Muscle of back (tissue), 13 donors: ENCODE measurements around the gene ALLC. TPM values are rescaled to one million over a fixed set of nuclear protein-coding genes. Genes with fewer than 3 reads are reported as not detected.
"Not testable (repeated sequence)": the region's sequence is repeated elsewhere in the genome, so short reads cannot be mapped to it uniquely, and the experiment has no call there.

Source experiments
- DNase-seq, 3 donors: peaks; one replicate each; pipeline versions ENCODE4 v3.0.0 to v3.0.0-alpha.2; 2013
- long read RNA-seq, 9 donors: transcript quantifications; one replicate each; lab custom pipeline, GENCODE V29; 2026
- polyA plus RNA-seq, 10 donors: library from polyadenylated mRNA; unstranded; fragments of 120-200 nt; gene quantifications; one replicate each; pipeline ENCODE4 v1.2.1, GENCODE V29; 2013; ENCODE audit not compliant: insufficient read length in 10 of 10

Gene ALLC
- under 1 TPM in 3 of 10 donors, not detected in 7; 0.11 to 0.20 (median 0.14) TPM for polyA plus RNA-seq
- long read RNA-seq, donor 1, result 0 reads
- long read RNA-seq, donor 2, result 0 reads
- long read RNA-seq, donor 3, result 0 reads
- long read RNA-seq, donor 4, result 0 reads
- long read RNA-seq, donor 5, result 0 reads
- long read RNA-seq, donor 6, partial matches to known transcripts, result 0 of 1 reads
- long read RNA-seq, donor 6, other reads (novel, unspliced or antisense), result 0 of 1 reads
- long read RNA-seq, donor 7, result 0 reads
- long read RNA-seq, donor 8, result 0 reads
- long read RNA-seq, donor 9, result 0 reads

GRCh38 chr2:3657881-3658280 lies at the start of gene ALLC:
TSS of gene ALLC (plus strand) at chr2:3658200. CDS start at chr2:3671158, 12,958 bp downstream.
- DNase-seq, result no peak

GRCh38 chr2:3608373-3609278 lies 49.4 kb upstream of the ALLC start:
- no peak for DNase-seq

DNA sequence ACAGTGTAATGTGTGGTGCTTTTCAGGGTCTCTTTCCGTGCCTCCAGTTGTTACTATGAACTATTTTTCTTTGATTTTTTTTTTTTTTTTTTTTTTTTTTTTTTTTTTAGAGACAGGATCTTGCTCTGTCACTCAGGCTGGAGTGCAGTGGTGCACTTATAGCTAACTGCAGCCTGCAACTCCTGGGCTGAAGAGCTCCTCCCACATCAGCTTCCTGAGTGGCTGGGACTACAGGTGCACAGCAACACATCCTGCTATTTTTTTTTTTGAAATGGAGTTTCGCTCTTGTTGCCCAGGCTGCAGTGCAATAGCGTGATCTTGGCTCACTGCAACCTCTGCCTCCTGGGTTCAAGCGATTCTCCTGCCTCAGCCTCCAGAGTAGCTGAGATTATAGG lies 48.7 kb upstream of the ALLC start:
- DNase-seq, result not testable (repeated sequence)

DNA sequence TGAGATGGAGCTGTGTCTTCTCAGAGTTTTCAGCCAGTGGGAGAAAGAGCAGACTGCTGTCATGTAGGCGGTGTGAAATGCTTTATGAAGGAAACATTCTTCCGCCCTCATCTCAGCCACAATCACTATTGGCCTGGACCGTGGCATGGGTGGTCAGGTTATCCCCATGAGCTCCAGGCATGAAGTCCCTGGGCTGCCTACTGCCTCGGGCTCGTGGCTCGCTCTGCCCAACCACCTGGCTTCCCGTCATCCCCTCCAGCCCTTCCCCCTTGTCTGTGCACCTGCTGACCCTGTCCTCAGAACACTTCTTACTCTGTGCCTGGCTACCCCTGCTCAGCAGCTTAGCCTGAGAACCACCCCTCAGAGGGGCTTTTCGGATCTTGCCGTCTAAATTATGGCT lies 47.6 kb upstream of the ALLC start:
- DNase-seq, result no peak

DNA sequence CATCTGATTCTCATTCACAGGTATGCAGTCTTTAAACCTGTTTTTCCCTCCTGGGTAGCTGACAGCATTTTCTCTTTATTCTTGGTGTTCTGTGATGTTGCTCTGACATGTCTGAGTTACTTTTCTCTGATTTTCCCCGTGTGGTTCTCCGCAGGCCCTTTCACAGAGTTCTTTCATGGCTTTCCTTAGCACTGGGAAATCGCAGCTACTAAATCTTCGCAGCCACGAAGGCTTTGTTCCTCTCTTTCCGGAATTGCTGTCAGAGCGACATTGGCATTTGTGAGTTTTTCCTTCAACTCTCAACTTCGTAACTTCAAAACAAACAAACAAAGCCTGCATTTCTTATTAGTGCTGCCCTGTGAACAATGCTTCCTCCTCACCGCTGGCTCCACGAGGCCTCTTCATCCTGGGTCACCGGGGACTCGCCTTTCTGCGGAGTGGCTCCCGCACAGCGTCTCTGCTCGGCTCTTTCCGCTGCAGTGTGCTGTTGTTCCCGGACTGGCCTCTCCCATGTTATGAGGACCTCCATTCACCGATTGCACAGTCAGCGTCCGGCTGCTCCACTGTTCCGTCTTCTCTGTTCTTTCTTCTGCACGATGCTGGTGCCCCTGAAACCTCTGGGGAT lies 47.0 kb upstream of the ALLC start:
- DNase-seq, result no peak

DNA sequence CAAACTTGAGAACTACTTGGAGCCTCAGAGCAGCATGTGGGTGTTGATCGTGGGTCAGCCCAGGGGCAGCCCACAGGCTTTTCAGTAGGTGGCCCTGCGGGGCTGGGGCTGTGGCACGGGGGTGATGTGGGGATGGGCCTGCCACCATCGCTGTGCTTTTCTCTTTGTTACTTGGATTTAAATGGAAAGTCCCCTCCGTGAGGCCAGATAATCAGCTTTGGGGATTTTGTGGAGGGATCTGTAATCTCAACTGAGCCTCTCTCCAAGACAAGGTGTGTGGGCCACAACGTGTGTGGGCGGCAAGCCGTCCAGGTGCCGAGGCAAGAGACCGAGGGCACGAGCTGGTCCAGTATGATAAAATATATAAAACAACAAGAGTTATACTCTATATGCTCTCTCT lies 46.4 kb upstream of the ALLC start:
- no peak for DNase-seq

DNA sequence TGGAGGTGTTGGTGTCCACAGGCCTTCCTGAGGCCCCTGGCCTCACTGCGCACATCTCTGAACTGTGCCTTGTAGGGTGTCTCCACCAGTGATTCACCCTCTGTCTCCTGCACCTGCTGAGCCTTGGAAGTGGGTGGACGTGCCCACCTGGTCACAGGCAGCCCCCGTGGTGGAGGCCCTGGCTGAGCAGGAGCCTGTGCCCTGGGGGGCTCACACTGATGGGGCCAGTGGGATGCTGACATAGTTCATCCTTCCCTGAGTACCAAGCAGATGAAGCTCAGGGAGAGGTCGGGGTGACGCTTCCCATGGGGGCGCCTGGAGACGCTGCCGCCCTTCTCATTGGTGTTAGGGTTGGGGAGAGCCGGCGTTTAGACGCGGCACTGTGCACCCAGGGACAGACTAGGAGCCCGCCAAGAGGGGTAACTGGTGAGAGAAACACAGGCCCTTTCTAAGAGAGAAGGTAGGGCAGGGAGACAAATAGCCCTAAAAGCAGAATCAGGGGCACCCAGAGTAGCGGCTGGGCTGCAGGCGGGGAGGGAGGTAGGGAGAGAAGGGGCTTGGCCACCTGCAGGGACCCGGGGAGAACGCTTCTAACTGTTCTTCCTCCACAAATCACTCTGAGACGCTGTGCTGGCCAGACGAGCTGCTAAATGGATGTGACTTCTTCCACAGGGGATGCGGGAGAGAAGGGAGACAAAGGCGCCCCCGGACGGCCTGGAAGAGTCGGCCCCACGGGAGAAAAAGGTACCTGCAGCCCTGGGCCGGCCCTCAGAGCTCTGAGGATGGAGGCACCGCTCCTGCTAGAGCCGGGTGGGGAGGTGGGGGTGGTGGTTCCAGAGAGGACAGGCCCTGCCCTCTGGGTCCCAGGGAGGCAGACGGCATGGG lies 45.1 kb upstream of the ALLC start:
- DNase-seq, result no peak

GRCh38 chr2:3613524-3613905 lies 44.5 kb upstream of the ALLC start:
- no peak for DNase-seq

DNA sequence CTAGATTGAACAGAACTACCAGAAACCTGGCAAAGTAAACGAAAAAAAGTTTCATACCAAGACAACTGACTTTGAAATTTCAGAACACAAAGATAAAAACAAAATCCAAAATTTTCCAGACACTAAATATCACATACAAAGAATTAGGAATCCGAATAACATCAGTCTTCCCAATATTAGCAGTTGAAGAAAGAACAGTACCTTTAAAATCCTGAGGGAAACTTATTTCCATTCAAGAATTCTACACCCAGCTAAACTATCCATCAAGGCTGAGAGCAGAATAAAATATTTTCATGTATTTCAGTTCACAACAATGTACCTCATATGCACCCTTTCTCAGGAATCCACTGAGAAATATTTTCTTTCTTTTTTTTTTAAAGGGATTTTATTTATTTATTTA lies 43.3 kb upstream of the ALLC start:
- DNase-seq, result not testable (repeated sequence)

DNA sequence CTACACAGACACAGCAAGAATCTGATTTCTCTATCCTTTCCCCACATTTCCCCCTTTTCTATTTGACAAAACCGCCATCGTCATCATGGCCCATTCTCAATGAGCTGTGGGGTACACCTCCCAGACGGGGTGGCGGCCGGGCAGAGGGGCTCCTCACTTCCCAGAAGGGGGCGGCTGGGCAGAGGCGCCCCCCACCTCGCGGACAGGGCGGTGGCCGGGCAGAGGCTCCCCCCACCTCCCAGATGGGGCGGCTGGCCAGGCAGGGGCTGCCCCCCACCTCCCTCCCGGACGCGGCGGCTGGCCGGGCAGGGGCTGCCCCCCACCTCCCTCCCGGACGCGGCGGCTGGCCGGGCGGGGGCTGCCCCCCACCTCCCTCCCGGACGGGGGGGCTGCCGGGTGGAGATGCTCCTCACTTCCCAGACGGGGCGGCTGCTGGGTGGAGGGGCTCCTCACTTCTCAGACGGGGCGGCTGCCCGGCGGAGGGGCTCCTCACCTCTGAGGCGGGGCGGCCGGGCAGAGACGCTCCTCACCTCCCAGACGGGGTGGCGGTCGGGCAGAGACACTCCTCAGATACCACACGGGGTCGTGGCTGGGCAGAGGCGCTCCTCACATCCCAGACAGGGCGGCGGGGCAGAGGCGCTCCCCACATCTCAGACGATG lies 42.3 kb upstream of the ALLC start:
- DNase-seq, result not testable (repeated sequence)

DNA sequence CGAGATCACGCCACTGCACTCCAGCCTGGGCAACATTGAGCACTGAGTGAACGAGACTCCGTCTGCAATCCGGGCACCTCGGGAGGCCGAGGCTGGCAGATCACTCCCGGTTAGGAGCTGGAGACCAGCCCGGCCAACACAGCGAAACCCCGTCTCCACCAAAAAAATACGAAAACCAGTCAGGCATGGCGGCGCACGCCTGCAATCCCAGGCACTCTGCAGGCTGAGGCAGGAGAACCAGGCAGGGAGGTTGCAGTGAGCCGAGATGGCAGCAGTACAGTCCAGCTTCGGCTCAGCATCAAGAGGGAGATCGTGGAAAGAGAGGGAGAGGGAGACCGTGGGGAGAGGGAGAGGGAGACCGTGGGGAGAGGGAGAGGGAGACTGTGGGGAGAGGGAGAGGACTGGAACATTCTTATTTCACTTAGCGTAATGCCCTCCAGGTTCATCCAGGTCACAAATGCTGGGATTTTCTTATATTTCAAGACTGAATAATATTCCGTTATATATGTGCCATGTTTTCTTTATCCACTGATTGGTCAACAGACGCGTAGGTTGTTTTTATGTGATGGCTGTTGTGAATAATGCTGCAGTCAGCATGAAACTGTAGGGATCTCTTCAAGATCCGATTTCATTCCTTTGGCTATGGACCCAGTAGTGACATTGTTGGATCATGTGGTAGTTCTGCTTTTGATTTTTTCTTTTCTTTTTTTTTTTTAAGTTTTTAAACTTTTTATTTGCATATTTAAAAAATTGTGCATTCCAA lies 41.4 kb upstream of the ALLC start:
- not testable (repeated sequence) for DNase-seq

GRCh38 chr2:3617198-3617890 lies 40.7 kb upstream of the ALLC start:
- DNase-seq, result no peak

- no peak for DNase-seq
Measured at GRCh38 chr2:3618367-3618766, 39.6 kb upstream of the ALLC start.

DNA sequence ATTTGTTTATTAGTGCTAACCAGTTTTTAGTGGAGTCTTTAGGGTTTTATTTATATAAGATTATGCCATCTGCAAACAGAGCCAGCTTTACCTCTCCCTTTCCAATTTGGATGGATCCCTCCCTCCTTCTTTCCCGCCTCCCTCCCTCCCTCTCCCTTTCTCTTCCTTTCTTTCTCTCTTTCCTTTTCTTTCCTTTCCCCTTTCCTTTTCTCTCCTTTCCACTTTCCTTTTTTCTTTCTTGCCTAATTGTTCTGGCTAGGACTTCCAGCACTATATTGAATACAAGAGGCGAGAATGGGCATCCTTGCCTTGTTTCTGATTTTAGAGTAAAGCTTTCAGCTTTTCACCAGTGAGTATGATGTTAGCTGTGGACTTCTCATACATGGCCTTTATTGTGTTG lies 39.0 kb upstream of the ALLC start:
- DNase-seq, result no peak

DNA sequence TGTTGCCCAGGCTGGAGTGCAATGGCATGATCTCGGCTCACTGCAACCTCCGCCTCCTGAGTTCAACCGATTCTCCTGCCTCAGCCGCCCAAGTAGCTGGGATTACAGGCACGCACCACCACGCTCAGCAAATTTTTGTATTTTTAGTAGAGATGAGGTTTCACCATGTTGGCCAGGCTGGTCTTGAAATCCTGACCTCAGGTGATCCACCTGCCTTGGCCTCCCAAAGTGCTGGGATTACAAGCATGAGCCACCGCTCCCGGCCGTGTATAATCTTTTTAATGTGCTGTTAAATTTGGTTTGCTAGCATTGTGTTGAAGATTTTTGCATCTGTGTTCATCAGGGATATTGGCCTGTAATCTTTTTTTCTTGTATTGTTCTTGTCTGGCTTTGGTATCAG lies 38.3 kb upstream of the ALLC start:
- DNase-seq, result not testable (repeated sequence)

GRCh38 chr2:3620834-3621233 lies 37.2 kb upstream of the ALLC start:
- DNase-seq, result no peak

DNA sequence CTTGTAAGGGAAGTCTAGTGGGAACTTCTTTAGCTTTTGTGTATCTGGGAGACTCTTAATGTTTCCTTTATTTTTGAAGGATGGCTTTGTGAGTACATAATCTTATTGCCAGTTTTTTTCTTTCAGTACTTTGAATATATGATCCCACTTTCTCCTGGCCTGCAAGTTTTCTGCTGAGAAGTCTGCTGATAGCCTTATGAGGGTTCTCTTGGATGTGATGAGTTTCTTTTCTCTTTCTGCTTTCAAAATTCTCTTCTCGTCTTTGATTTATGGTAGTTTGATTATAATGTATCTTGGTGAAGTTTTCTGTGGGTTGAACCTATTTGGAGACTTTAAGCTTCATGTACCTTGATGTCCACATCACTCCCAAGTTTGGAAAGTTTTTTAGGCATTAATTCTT lies 35.0 kb upstream of the ALLC start:
- no peak for DNase-seq

DNA sequence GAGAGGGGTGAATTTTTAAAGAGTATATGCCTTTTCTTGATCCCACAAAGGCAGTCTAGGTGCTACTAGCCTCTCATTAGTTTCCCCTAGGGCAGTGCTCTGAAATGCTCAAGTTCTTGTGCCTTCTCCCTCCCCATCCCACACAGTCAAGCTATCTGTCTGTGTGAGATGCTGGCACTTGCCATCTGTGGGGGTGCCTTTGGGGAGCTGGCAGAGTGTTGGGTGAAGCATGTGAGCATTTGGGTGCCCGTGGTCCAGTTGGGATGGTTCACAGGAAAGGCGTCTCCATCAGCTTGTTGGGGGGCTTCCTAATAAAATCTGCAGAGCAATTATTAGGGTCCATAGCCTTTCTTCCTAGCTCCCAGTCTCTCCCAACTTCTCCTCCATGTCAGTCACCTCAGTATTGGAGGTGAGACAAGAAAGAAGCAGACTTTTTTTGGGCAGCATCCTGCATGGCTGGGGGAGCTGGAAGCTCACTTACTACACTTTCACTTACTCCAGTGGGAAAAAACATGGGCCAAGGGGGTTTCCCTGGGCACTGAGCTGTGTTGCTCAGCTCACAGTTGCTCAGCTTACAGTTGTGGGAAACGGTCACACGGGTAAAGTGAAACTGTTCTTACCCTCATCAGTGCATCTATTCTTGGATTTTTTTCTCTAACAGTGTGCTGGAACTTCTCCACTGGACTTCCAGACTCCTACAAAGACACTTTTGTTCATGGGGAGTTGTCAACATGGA lies 33.8 kb upstream of the ALLC start:
- no peak for DNase-seq

DNA sequence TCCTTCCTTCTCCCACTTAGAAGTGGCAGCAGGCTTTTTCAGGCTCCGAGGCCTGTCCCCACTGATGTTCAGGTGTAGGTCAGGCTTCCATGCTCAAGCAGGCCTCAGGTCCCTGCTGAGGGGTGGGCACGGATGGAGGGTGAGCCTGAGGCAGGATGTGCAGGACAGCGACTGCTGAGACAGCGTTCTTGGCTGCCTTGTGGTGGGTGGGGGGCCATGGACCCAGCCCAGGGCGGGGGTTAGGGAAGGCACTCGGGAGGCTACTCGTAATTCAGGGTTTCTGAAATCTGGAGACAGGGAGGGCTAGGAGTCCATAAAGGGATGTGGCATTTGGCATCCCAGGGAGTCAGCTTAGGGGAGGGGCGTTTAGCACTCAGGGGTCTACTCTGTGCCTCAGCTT lies 32.8 kb upstream of the ALLC start:
- DNase-seq, result no peak
